GM12878 (cell line): Measurements from ENCODE around the gene APOBEC3B. TPM values are rescaled to one million over a fixed set of nuclear protein-coding genes. Genes with fewer than 3 reads are reported as not detected.

Source experiments
- ATAC-seq: fragments of 200-7000 bp; cut with Tn5 transposase; 3 replicates; pipeline ENCODE4 v1.9.1; 2020; ENCODE audit warnings: mild to moderate bottlenecking, moderate library complexity
- BruUV-seq: library from RNA; stranded (reverse); fragments of 400-500 nt; replicated peaks from 2 replicates; lab custom pipeline; 2021; lab: Mats Ljungman, UMichigan
- CTCF ChIA-PET: fragments of 300-600 bp; sonication (Branson Sonifier 250); formaldehyde crosslinking; extraction: SDS; loops from one replicate; lab custom pipeline; 2021; ENCODE audit warnings: inconsistent platforms; lab: Yijun Ruan, JAX
- POLR2A ChIA-PET: fragments of 350-600 bp; formaldehyde crosslinking; extraction: SDS; loops from one replicate; lab custom pipeline; 2021; ENCODE audit warnings: inconsistent platforms; lab: Charles Lee
- RAD21 ChIA-PET: fragments of 300-600 bp; sonication (Branson Sonifier 250); formaldehyde crosslinking; loops from one replicate; lab custom pipeline; 2023; ENCODE audit warnings: antibody characterized with exemption; ENCODE audit not compliant: unreplicated experiment; lab: Charles Lee
- SMC1A ChIA-PET: fragments of 300-600 bp; sonication (Branson Sonifier 250); formaldehyde crosslinking; loops from one replicate; lab custom pipeline; 2023; ENCODE audit not compliant: unreplicated experiment, uncharacterized antibody; lab: Charles Lee
- DNase-seq: peaks from one replicate; pipeline ENCODE4 v3.0.0-alpha.2; 2011; ENCODE audit warnings: low read depth, low spot score
- FAIRE-seq: peaks from 3 replicates; lab custom pipeline; 2011; peaks lifted over from hg19 to GRCh38; lab: Jason Lieb, UNC
- H2AFZ ChIP-seq: 2 replicates; pipeline ENCODE4 v1.6.0; 2011; ENCODE audit warnings: low read depth, low read length, control low read depth; ENCODE audit not compliant: control insufficient read depth
- H3K27ac ChIP-seq: 2 replicates; pipeline ENCODE4 v1.5.1; 2011; ENCODE audit warnings: control low read depth; ENCODE audit not compliant: control insufficient read depth, insufficient read depth
- H3K27me3 ChIP-seq, 2 experiments: replicated peaks in 1 of 2; 2 replicates each; pipeline versions ENCODE4 v1.6.0 to v1.6.1; 2011; ENCODE audit warnings: low read length in 1 of 2; ENCODE audit not compliant: control insufficient read depth in 2 of 2, insufficient read depth in 2 of 2
- H3K36me3 ChIP-seq, 2 experiments: 2 replicates each; pipeline ENCODE4 v1.5.1; 2011; ENCODE audit warnings: low read length in 1 of 2; ENCODE audit not compliant: control insufficient read depth in 2 of 2, insufficient read depth in 2 of 2
- H3K4me1 ChIP-seq: 2 replicates; pipeline ENCODE4 v1.6.1; 2011; ENCODE audit warnings: mild to moderate bottlenecking, low read length, moderate library complexity, mixed read lengths; ENCODE audit not compliant: control insufficient read depth, insufficient read depth
- H3K4me2 ChIP-seq: 2 replicates; pipeline ENCODE4 v1.6.0; 2011; ENCODE audit warnings: control low read depth; ENCODE audit not compliant: control insufficient read depth, insufficient read depth
- H3K4me3 ChIP-seq: fragments of 200-600 bp; sonication (generic); 2 replicates; pipeline ENCODE4 v1.5.1; 2016
- H3K79me2 ChIP-seq: 2 replicates; pipeline ENCODE4 v1.6.0; 2011; ENCODE audit warnings: low read length; ENCODE audit not compliant: control insufficient read depth, insufficient read depth
- H3K9ac ChIP-seq: 2 replicates; pipeline ENCODE4 v1.8.0; 2011; ENCODE audit warnings: low read length, control low read depth, mixed read lengths; ENCODE audit not compliant: control insufficient read depth, insufficient read depth
- H3K9me3 ChIP-seq: replicated peaks from 3 replicates; pipeline ENCODE4 v1.5.1; 2011; ENCODE audit warnings: mild to moderate bottlenecking, low read length; ENCODE audit not compliant: control insufficient read depth, insufficient read depth
- H4K20me1 ChIP-seq: 2 replicates; pipeline ENCODE4 v1.6.0; 2011; ENCODE audit not compliant: control insufficient read depth, insufficient read depth
- BCL3 ChIP-seq: IDR thresholded peaks from 2 replicates; pipeline ENCODE4 v1.6.1; 2011; ENCODE audit warnings: borderline replicate concordance, low read depth, mild to moderate bottlenecking, moderate library complexity, low read length; ENCODE audit not compliant: insufficient read depth, poor library complexity, severe bottlenecking
- CBX5 ChIP-seq: sonication (generic); IDR thresholded peaks from 2 replicates; pipeline ENCODE4 v1.6.1; 2016; ENCODE audit warnings: low read depth, moderate library complexity, mild to moderate bottlenecking, inconsistent platforms
- GATAD2B ChIP-seq: fragments of 450-650 bp; conservative IDR thresholded peaks from 2 replicates; pipeline ENCODE4 v1.6.1; 2017; ENCODE audit warnings: low read depth, mild to moderate bottlenecking, moderate library complexity
- IRF5 ChIP-seq: fragments of 450-650 bp; IDR thresholded peaks from 2 replicates; pipeline ENCODE4 v1.6.1; 2017; ENCODE audit warnings: borderline replicate concordance
- NBN ChIP-seq: fragments of 450-650 bp; IDR thresholded peaks from 2 replicates; pipeline ENCODE4 v1.6.1; 2016
- POLR2A ChIP-seq: IDR thresholded peaks from 2 replicates; pipeline ENCODE4 v1.6.1; 2011; ENCODE audit warnings: low read depth, mild to moderate bottlenecking, low read length
- RAD51 ChIP-seq: fragments of 450-650 bp; IDR thresholded peaks from 2 replicates; pipeline ENCODE4 v1.6.1; 2016; ENCODE audit warnings: moderate library complexity, mild to moderate bottlenecking, inconsistent platforms
- RELB ChIP-seq: fragments of 450-650 bp; IDR thresholded peaks from 2 replicates; pipeline ENCODE4 v1.6.1; 2017; ENCODE audit warnings: low read depth, mild to moderate bottlenecking, moderate library complexity
- RUNX3 ChIP-seq: IDR thresholded peaks from 2 replicates; pipeline ENCODE4 v1.6.1; 2012; ENCODE audit warnings: low read length, inconsistent platforms
- SPI1 ChIP-seq: IDR thresholded peaks from 2 replicates; pipeline ENCODE4 v1.6.1; 2011; ENCODE audit warnings: low read depth, mild to moderate bottlenecking, low read length, moderate library complexity, borderline replicate concordance; ENCODE audit not compliant: insufficient read depth
- TCF3 ChIP-seq: IDR thresholded peaks from 2 replicates; pipeline ENCODE4 v1.6.1; 2012; ENCODE audit warnings: low read depth, mild to moderate bottlenecking, low read length, borderline replicate concordance; ENCODE audit not compliant: insufficient read depth
- WGBS: methylation state at CpG from one replicate; pipeline ENCODE4 v1.1.6; 2016; ENCODE audit warnings: low lambda C conversion rate; ENCODE audit not compliant: insufficient replicate concordance, insufficient coverage; ENCODE audit errors: missing lambda C conversion rate; 5-methylcytosine and 5-hydroxymethylcytosine counted together
- in situ Hi-C: fragments of 300-500 bp; cut with MboI; formaldehyde crosslinking; loops from 9 replicates; pipeline ENCODE4 v1.14.3; 2018; ENCODE audit warnings: mixed read lengths
- intact Hi-C: fragments of 100-400 bp; cut with micrococcal nuclease; formaldehyde crosslinking; loops from one replicate; pipeline ENCODE4 v1.14.2; 2022; ENCODE audit not compliant: unreplicated experiment
- polyA plus RNA-seq, 11 experiments: library from polyadenylated mRNA; depleted of rRNA in 4 of 11; unstranded in 6 of 11; stranded (reverse) in 5 of 11; fragments of >200 nt; fragmentation: Nextera tagmentation in 4 of 11; fragmentation: Illumina TruSeq in 1 of 11; extraction: Ambion mirVana in 4 of 11; extraction: Trizol in 1 of 11; gene quantifications; 1 replicate in 1 of 11; 2 replicates in 10 of 11; pipeline versions ENCODE4 v1.2.1 to v1.2.3, GENCODE V29; 2011 to 2016; ENCODE audit warnings: inconsistent platforms in 2 of 11, missing spikeins in 2 of 11, low read depth in 1 of 11
- total RNA-seq, 4 experiments: library from RNA; depleted of rRNA in 3 of 4; stranded (reverse); fragments of >200 nt in 3 of 4; fragmentation: Illumina TruSeq in 1 of 4; extraction: Trizol in 1 of 4; gene quantifications; 2 replicates each; pipeline versions ENCODE4 v1.2.1 to v1.2.3, GENCODE V29; 2013 to 2021

Gene APOBEC3B
- total and polyA plus RNA-seq, 10 of the 15 experiments (the other 5 are each of a cell fraction or from before 2014, with no cell fraction given) = 2.4 to 75.1 (median 30.9) TPM

GRCh38 chr22:38984784-38985757, 2.9 kb downstream of the APOBEC3B start (continued):
- TF ChIP-seq GATAD2B (peak; percentile 74; the same call in 1 of the 2 replicates), POLR2A (peak; percentile 43; the same call in 1 of the 2 replicates), BCL3 (peak; percentile 58), RUNX3 (peak; percentile 96), SPI1 (peak; percentile 67)

GRCh38 chr22:38986629-38987028, 4.5 kb downstream of the APOBEC3B start:
- CTCF ChIA-PET = no interaction called here
- POLR2A ChIA-PET = no interaction called here

More at GRCh38 chr22:38986629-38987028, 4.5 kb downstream of the APOBEC3B start:
- no peak overlapping the region for H2AFZ ChIP-seq
- no peak overlapping the region for H3K9ac ChIP-seq
- no peak for ATAC-seq
- no peak overlapping the region for H3K27ac ChIP-seq
- RAD21 ChIA-PET = no interaction called here
- no peak for DNase-seq
- H3K4me2 ChIP-seq = no peak overlapping the region
- intact Hi-C loops (no loop called here), in situ Hi-C loops (no loop called here)
- peaks cover 6% of the 10 kb centered on the region; the same call in 2 of the 3 replicates for H3K9me3 ChIP-seq
- H3K4me3 ChIP-seq = no peak overlapping the region
- SMC1A ChIA-PET = no interaction called here
- no TSS peak for BruUV-seq
- no peaks in the 10 kb centered on the region for H3K27me3 ChIP-seq
- TF ChIP-seq RAD51 (no peak), NBN (no peak), IRF5 (no peak), CBX5 (no peak), TCF3 (no peak), RELB (no peak)
- peaks cover 31% of the 10 kb centered on the region for H3K4me1 ChIP-seq
- H3K79me2 ChIP-seq = no peaks in the 10 kb centered on the region
- H4K20me1 ChIP-seq = no peaks in the 10 kb centered on the region
- 96% methylated on average over 3 of the region's 3 CpGs for WGBS
- no peaks in the 10 kb centered on the region; a peak in 1 of 4 replicates for H3K36me3 ChIP-seq
- FAIRE-seq = no peak
